Suprapubic skin (tissue), 4 donors: ENCODE data around the gene PKP3. TPM values are rescaled to one million over a fixed set of nuclear protein-coding genes. Genes with fewer than 3 reads are reported as not detected.
"Not testable (repeated sequence)": the region's sequence is repeated elsewhere in the genome, so short reads cannot be mapped to it uniquely, and the experiment has no call there.

ENCODE experiments used
- DNase-seq, 2 donors: peaks; one replicate each; pipeline ENCODE4 v3.0.0-alpha.2; 2019; ENCODE audit warnings: low spot score in 2 of 2
- H3K27ac ChIP-seq: fragments of 200-600 bp; sonication (generic); one replicate; pipeline ENCODE4 v1.5.1; 2019
- H3K27me3 ChIP-seq: fragments of 200-600 bp; sonication (generic); one replicate; pipeline ENCODE4 v1.5.1; 2019
- H3K36me3 ChIP-seq: fragments of 200-600 bp; sonication (generic); one replicate; pipeline ENCODE4 v1.5.1; 2019
- H3K4me1 ChIP-seq: fragments of 200-600 bp; sonication (generic); one replicate; pipeline ENCODE4 v1.5.1; 2019
- H3K4me3 ChIP-seq: fragments of 200-600 bp; sonication (generic); one replicate; pipeline ENCODE4 v1.5.1; 2019; ENCODE audit warnings: mild to moderate bottlenecking
- H3K9me3 ChIP-seq: fragments of 200-600 bp; sonication (generic); one replicate; pipeline ENCODE4 v1.5.1; 2019
- CTCF ChIP-seq, 2 donors: fragments of 200-600 bp in 1 of 2; fragments of 450-650 bp in 1 of 2; sonication (generic) in 1 of 2; IDR thresholded peaks; one replicate each; pipeline ENCODE4 v1.5.1; 2016 to 2019; ENCODE audit warnings: antibody characterized with exemption in 2 of 2, mild to moderate bottlenecking in 1 of 2, moderate library complexity in 1 of 2
- EP300 ChIP-seq: sonication (generic); formaldehyde crosslinking; IDR thresholded peaks from one replicate; pipeline ENCODE4 v1.6.1; 2017; ENCODE audit warnings: antibody characterized with exemption
- POLR2A ChIP-seq, 2 donors: fragments of 450-650 bp; IDR thresholded peaks; one replicate each; pipeline ENCODE4 v1.6.1; 2017; ENCODE audit warnings: antibody characterized with exemption in 2 of 2, mild to moderate bottlenecking in 2 of 2, moderate library complexity in 2 of 2
- POLR2AphosphoS5 ChIP-seq, 3 donors: sonication (generic); formaldehyde crosslinking; IDR thresholded peaks; one replicate each; pipeline ENCODE4 v1.6.1; 2017; ENCODE audit warnings: antibody characterized with exemption in 3 of 3
- WGBS: methylation state at CpG from one replicate; pipeline ENCODE4 v1.1.5; 2018; 5-methylcytosine and 5-hydroxymethylcytosine counted together
- total RNA-seq, 4 donors: library from RNA; depleted of rRNA; stranded (reverse); fragments of >200 nt; gene quantifications; one replicate each; pipeline ENCODE4 v1.1.0, GENCODE V29; 2016

Gene PKP3
- total RNA-seq, 4 donors from 2014 or later: 318 to 486 (median 428) TPM

- Histone ChIP-seq H3K27me3 (no peaks in the 10 kb centered on the region), H3K9me3 (no peaks in the 10 kb centered on the region), H3K36me3 (peaks cover 8% of the 10 kb centered on the region), H3K4me3 (no peak overlapping the region), H3K4me1 (peaks cover 39% of the 10 kb centered on the region), H3K27ac (no peak overlapping the region)
- DNase-seq: no peak
- TF ChIP-seq CTCF (IDR thresholded peaks at IDR 0.05): no peak
- no peak for TF ChIP-seq EP300
- TF ChIP-seq POLR2A (IDR thresholded peaks at IDR 0.05): no peak
- TF ChIP-seq POLR2AphosphoS5 (IDR thresholded peaks at IDR 0.05): no peak
- WGBS: no CpG with 5 or more reads among the region's 7 CpGs
Measured at GRCh38 chr11:409008-409599, 15.1 kb downstream of the PKP3 start.

- Histone ChIP-seq H3K36me3 (peaks cover 1% of the 10 kb centered on the region), H3K4me1 (peaks cover 36% of the 10 kb centered on the region), H3K27me3 (no peaks in the 10 kb centered on the region), H3K9me3 (no peaks in the 10 kb centered on the region), H3K4me3 (no peak overlapping the region), H3K27ac (no peak overlapping the region)
- no peak for TF ChIP-seq POLR2A (IDR thresholded peaks at IDR 0.05)
- TF ChIP-seq EP300: no peak
- no peak for TF ChIP-seq CTCF (IDR thresholded peaks at IDR 0.05)
- no peak for TF ChIP-seq POLR2AphosphoS5 (IDR thresholded peaks at IDR 0.05)
- 60% methylated on average over 14 of the region's 18 CpGs for WGBS
- DNase-seq: no peak
Measured at GRCh38 chr11:409600-410483, 15.8 kb downstream of the PKP3 start.

- not testable (repeated sequence) for H3K4me3 ChIP-seq, H3K27ac ChIP-seq, H3K9me3 ChIP-seq, DNase-seq, H3K36me3 ChIP-seq, H3K27me3 ChIP-seq
- peaks cover 29% of the 10 kb centered on the region for H3K4me1 ChIP-seq
- no CpG with 5 or more reads among the region's 13 CpGs for WGBS
Measured at GRCh38 chr11:410711-411110, 16.7 kb downstream of the PKP3 start.

- H3K27ac ChIP-seq, H3K9me3 ChIP-seq, DNase-seq, H3K36me3 ChIP-seq, H3K4me3 ChIP-seq: not testable (repeated sequence)
- Histone ChIP-seq H3K4me1 (peaks cover 28% of the 10 kb centered on the region), H3K27me3 (peaks cover 10% of the 10 kb centered on the region)
- WGBS: no CpG with 5 or more reads among the region's 11 CpGs
Measured at GRCh38 chr11:411520-411919, 17.5 kb downstream of the PKP3 start.

- Histone ChIP-seq H3K4me1 (peaks cover 32% of the 10 kb centered on the region), H3K36me3 (no peaks in the 10 kb centered on the region), H3K4me3 (no peak overlapping the region), H3K9me3 (no peaks in the 10 kb centered on the region), H3K27me3 (peaks cover 20% of the 10 kb centered on the region), H3K27ac (no peak overlapping the region)
- no peak for DNase-seq
- no CpG with 5 or more reads among the region's 15 CpGs for WGBS
- TF ChIP-seq CTCF (IDR thresholded peaks at IDR 0.05): no peak
- no peak for TF ChIP-seq POLR2AphosphoS5 (IDR thresholded peaks at IDR 0.05)
- no peak for TF ChIP-seq POLR2A (IDR thresholded peaks at IDR 0.05)
- no peak for TF ChIP-seq EP300
Measured at GRCh38 chr11:412641-413119, 18.7 kb downstream of the PKP3 start.
